HK-2 (cell line): Measurements from ENCODE around the gene MAEA.

Source experiments
- DNase-seq: peaks from one replicate; pipeline ENCODE4 v3.0.0-alpha.2; 2018; ENCODE audit not compliant: unreplicated experiment

MAEA gene

GRCh38 chr4:1379801-1380331 is 90.2 kb downstream of the MAEA start:
- no peak for DNase-seq

GRCh38 chr4:1380368-1381151 is 90.9 kb downstream of the MAEA start:
- DNase-seq, result no peak

GRCh38 chr4:1381181-1381621 is 91.5 kb downstream of the MAEA start:
- DNase-seq, result no peak

GRCh38 chr4:1381944-1382541 is 92.4 kb downstream of the MAEA start:
- DNase-seq, result no peak

- no peak for DNase-seq
These were observed 93.4 kb downstream of the MAEA start for GRCh38 chr4:1382776-1383727.

GRCh38 chr4:1383728-1384591 is 94.3 kb downstream of the MAEA start:
- no peak for DNase-seq

GRCh38 chr4:1384675-1385372 is 95.1 kb downstream of the MAEA start:
- no peak for DNase-seq

- no peak for DNase-seq
These were observed 96.0 kb downstream of the MAEA start for GRCh38 chr4:1385373-1386340.
